Measurements from ENCODE around the gene GALNT5.

The GALNT5 gene

DNA sequence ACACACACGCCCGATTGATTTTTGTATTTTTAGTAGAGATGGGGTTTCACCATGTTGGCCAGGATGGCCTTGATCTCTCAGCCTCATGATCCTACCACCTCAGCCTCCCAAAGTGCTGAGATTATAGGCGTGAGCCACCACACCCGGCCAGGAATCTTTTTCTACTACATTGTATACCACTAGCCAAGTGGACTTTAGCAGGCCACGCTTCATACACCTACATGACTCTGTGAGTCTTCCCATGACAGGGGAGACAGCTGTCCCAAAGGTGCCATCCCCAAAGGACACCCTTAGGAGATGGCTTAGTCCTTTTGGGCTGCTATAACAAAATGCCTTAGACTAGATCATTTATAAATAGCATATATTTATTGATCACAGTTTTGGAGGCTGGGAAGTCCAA, 35.3 kb downstream of the GALNT5 start:
- DNase-seq = no peak

DNA sequence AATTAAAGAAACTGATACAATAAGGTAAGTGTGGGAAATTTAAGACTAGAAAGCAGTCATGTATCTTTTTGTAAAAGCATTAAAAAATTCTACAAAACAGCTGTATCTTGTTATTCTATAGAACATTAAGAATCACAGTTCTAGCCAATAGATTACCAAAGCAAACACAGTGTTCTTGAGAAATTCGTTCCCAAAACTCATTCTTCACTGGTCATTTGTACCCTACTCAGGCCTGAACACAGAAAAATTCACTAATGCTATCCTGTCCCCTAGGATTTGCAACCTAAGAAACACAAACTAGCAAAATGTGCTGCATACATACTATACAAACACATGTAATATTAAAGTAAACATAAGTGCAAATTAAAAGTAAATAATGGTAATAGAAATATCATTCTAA, 39.0 kb downstream of the GALNT5 start:
- DNase-seq = no peak

DNA sequence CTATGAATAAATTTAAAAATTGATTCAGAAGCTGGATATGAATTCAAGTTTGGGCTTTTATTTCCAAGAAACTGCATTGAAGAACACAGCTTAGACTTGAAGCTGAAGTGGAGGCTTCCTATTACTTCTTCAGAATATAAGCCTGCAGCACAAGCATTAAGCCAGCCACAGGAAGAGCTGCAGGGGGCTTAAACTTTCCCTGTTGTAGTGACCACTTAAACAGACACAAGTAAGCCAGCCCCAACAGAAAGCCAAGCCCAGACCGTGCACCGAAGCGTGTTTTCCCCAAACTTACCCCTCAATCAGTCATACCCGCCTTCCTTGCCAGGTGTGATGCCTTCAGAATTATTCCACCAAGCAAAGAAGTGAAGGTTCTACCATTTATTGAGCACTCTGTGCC, 39.5 kb downstream of the GALNT5 start:
- no peak for DNase-seq

DNA sequence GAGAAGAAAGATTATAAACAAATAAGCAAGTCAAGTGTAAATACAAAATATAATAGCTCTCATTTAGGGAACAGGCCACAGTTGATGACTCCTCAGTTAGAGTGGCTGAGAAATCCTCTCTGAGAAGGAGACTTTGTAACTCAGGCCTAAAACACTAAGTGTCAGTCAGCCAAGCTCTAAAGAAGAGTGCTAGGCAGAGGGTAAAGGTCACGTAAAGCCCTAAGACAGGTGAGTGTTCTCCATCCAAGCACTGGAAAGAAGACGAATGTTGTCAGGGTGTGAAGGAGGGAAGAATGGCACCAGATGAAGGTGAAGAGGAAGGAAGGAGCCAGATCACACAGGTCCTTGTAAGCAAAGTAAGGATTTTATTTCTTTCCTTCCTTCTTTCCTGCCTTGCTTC, 43.8 kb downstream of the GALNT5 start:
- DNase-seq = no peak

DNA sequence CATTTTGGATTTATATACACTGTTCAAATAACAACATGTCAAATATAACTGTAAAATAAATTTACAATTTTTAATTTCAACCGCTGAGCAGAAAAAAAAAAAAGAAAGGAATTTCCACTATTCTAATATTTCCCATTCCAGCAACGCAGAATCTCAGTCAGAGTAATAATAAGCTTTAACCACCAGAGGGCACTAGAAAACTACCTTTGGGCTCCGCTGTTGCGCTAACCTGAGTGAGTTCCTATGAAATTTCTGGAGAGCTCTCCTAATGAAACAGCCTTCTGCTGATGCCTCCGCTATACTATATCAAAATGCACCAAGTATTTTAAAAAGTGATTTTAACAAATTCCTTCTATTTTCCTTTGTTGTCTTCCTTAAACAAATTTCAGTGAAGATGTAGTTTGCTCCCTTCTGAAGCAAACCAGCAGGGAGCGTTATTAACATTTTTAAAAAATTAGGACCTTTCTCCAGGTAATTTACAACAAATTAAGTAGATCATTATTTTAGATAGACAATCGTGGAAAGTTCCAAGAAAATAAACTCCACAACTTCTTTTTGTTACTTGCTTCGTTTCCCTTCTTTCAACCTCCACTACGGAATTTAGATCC, 45.1 kb downstream of the GALNT5 start:
- DNase-seq = peak; percentile 86

DNA sequence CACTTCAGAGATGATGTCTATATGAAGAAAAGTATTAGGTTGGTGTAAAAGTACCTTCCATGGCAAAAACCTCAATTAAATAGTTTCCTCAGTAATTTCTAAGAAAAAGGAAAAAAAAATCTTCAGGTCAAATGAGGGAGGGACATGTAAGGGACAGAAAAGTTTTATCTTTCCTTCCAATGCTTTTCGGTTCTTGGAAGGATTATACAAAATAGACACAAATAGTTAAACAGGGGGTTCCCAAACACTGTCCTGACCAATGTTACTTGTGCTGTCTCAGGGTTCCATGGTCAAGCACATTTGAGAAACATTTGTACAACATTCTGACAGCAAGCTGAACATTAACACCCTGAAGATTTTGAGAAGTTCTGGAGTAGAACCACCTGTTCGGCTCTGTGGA, 46.1 kb downstream of the GALNT5 start:
- DNase-seq = no peak

DNA sequence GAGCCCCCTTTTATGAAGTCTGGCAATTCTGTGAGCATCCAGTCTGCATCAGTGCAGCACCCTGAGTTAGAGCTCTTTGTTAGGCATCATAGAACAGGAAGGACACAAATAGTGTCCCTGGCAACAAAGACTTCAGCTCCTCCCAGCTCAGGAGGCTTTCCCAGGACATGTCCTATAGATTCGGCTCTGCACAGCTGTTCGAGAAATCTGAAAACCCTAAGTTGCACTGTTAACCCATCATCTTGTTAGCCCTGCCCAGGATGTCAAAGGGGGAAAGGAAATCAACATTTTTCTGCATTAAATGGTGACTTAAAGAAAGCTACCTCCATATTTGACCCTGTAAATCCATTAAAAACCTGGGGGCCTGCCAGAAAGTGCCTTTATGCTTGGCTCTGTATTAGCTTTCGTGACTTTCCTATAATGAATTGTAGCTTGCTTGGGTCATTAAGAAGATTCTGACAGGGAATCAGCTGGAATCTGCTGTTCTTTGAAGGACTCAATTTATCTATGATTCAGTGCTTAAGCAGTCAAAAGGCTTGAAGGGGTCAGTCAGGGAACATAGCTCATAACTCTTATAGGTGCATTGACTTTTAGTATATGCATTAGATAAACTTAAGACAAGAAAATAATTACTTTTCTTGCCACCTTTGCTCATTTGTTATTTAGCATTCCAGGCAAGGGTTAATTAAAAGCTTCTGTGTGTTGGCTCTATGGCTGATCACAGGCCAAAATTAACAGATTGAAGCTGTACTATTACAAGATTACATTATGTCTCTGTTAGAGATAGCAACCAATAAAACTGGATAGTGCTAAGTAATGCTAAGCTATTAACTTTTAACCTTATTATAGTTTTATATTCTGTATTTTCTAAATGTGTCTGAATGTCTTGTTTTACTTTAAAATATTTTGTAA, 47.6 kb downstream of the GALNT5 start:
- no peak for DNase-seq

DNA sequence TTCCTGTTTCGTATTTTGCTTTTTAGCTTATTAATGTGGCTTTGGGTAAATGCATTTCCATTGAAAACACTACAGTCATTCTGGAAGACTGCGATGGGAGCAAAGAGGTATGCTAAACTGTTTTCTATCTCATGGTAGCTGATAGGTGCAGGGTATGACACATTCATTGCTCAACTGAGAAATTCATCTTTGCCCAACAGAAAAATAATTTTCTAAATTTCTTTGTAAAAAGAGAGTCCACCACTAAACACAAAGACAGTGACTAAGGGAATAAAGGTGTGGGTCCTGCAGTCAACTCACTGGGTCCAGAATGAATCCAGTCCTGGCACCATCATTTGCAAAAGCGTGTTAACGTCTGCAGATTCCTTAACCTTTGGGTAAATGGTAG, 48.2 kb downstream of the GALNT5 start:
- no peak for DNase-seq

DNA sequence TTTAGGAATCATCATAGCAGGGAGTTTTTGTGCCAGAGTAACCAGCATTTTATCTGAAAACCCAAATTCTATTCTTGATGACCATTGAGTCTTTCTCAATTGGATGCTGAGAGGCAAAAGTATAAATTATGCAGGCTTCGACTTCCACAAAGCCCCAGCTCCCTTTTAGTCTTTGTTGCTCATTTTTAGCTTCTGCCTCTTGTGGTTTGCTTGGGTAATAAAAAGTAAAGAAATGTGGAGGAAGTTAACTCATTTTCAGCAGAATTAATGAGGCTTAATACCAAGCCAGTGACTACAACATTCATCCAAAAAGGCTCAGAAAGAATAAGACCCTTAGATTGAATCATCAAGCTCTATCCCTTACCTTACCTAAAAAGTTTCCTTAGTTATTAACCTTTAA, 49.5 kb downstream of the GALNT5 start:
- peak; percentile 20 for DNase-seq

DNA sequence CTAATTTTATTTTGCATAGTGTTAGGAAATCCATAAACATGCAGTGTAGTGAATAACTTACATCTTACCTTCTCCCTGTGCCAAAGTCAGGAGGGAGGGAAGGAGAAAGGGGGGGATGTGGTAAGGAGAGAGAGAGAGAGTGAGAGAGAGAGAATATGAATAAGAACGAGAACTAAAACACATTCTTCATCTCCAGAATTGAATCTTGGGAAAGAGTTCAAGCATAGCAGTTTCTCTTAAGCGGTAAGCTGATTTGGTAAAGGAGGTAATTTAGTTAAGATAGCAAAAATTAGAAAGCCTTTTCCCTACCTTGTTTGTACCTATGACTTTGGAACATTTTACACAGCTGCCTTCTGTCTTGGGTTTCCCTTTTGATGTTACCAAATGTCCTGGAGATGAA, 52.4 kb downstream of the GALNT5 start:
- DNase-seq = no peak

DNA sequence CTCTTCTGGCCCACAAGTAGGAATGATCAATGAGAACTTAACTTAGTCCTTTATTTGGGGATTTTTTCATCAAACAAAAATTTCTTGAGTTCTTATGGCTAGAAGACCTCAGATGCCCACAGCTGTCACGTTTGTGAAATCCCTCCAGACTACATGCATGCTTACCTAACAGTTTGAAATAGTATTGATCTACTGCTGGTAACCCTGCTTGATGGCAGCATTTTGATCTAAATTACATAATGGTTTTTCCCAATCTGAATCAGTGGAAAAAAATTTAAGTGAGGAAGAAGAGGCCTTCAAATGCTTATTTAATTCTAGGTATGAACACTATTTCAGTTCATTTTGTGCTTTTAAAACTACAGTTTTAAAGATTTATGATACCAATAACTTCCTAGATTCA, 54.2 kb downstream of the GALNT5 start:
- DNase-seq = no peak

DNA sequence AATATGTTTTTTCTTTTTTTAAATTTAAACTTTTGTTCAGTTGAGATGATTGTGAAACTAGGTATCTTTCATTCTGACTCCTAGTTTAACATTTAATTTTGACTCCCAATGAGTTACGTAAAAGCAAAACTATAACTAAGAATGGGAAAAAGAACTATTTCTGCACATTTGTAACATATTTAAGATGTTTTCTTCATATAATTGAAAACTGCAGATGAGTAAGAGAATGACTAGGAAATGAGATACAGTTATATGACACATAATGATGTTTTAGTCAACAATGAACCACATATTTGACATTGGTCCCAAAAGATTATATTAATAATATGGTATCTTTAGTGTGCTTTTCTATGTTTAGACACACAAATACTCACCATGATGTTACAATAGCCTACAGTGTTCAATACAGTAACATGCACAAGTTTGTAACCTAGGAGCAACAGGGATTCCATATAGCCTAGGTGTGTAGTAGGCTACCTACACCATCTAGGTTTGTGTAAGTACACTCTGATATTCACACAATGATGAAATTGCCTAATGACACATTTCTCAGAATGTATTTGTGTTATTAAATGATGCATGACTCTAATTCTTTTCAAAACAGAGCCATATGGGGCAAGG, 55.5 kb downstream of the GALNT5 start:
- DNase-seq = no peak

DNA sequence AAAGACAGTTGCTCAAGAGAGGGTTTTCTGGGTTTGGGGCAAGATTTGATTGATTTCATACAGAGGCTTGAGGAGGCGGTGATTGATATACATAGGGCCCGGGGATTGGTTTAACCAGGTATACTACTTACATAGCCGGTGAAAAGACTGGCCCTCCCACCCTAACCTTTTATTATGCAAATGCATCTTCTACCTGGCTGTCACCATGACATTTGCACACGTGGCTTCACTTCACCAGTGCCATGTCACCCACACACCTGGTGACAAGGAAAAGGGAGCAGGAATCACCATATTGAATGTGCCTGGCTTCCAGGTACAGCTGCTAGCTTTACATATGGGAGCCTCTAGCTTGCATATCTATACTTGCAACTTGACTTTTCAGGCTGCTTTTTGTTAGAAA, 58.4 kb downstream of the GALNT5 start:
- no peak for DNase-seq

DNA sequence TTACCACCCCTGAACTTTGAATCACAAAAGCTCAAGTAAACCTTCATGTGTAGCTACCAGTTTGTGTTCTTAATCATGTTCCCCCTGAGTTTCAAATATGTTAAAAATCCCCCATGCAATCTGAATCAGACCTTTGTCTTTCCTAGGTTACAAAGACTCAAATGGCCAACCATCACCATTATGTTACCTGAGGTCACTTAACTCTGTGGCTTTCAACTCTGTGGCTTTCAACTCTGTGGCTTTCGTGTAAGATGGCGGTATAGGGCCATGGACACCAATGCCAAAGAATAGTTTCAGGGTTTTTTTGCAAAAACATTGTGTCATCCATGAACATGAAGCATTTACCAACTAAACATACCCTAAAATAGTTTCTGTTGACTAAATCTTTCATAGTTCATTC, 61.4 kb downstream of the GALNT5 start:
- no peak for DNase-seq

DNA sequence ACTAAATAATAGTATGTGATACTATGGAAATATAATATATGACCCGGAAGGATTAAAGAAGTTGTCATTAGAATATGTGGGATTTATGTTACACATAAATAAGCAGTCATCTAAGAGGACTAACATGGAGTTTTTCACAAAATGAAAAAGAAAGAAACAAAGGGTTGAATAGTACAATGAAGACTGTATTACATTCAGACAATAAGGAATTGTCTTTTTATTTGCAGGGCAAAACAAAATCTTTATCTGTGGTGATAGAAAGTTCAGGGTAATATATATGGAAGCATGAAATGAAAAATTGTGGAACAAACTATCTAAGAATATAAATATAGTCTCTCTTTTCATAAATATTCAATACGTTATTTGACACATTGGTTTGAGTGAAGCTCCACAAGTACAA, 62.3 kb downstream of the GALNT5 start:
- DNase-seq = peak; percentile 46

DNA sequence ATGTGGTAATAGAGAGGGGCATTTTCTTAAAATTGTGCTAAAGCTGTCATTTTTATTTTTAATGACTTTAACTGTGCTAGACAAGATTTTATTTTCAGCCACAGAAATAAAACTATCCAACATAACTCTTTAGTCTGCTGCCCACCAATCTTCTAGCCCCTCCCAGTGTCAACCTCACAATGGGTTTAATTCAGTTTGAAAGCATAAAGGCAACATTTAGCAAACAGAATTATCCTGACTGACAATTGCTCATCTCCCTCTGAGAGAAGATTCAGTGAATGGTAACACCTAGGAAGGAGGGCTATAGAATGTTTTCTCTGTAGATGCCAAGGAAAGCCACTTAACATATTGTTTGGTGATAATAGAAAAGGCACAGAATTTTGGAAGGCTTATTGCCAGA, 62.9 kb downstream of the GALNT5 start:
- DNase-seq = peak; percentile 41

DNA sequence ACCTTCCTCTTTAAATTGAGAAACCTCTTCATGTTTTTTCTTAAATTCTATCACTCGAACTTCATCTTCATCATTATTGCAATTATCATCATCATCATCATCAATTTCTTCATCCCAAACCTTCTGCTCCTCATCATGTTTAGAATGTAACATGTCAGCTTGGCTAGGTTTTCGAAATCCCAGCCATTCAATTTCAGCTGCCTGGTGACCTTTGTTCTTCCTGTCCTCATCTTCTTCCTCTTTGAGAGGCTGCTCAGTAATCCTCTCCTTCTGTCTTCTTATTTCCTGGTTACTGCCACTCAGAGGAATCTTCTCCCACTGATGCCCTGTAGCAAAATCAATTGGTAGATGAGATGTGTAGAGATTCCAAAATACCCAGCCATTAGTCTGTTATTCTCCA, 64.0 kb downstream of the GALNT5 start:
- no peak for DNase-seq

DNA sequence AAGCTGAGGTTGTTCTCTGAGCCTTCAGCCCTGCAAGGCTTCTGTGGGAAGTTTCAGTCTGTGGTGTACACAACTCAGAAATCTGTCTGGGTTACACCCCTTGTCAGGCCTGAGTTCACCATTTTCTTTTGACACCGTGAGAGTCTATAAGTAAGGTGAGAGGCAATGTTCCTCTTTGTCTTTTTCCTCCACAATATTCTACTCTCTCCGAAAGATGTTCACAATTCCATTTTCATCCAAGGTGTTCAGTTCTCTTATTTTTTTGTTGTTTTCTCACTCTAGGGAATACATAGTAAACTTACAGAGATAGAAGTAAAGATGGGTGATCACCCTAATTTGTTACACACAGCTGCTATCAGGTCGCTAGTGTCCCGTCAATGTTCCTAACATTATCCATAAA, 64.9 kb downstream of the GALNT5 start:
- no peak for DNase-seq

DNA sequence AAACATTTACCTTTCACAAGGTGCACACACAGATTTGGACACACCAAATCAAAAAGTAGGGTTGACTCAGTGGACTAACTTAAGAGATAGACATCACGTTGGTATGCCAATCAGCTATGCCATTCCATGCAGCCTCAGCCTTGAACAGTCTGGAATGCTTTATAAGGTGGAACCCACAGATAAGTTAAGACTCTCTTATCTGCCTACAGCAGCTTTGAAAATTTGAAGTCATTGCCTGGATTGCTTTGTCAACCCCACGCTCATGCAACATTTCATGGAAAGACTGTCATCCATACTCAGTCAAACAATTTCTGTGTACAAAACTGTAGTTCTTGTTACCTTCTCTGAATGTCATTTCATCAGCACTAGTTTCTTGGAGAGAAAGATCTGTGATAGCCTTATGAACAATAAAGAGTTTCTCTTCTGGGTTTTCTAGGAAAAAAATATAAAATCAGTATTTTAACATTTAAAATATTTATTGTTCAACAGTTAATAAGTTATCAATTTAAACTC, 66.9 kb downstream of the GALNT5 start:
- DNase-seq = no peak

DNA sequence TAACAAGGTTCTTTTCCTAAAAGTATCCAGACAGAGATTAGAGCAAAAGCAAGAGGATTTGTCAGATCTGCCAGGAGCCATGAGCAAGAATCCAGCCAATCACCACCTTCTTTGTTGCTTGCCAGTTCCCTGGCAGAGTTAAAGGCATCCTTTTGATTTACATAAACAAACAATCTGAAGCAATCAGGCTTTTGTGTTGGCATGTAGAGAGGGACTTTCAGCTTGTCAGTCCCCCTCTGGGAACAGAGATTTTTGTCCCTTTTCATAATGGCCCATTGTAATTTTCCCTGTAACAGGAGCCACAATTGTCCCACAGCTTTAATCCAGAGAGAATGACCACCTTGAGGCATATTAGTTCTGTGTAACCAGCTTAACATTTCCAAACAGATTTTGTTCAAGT, 68.3 kb downstream of the GALNT5 start, which contains the start of gene ERMN:
Gene ERMN (minus strand): TSS at position 39 of the 400 bp plus-strand sequence. CDS start 182 bp downstream, outside the sequence.
- peak; percentile 89 for DNase-seq

DNA sequence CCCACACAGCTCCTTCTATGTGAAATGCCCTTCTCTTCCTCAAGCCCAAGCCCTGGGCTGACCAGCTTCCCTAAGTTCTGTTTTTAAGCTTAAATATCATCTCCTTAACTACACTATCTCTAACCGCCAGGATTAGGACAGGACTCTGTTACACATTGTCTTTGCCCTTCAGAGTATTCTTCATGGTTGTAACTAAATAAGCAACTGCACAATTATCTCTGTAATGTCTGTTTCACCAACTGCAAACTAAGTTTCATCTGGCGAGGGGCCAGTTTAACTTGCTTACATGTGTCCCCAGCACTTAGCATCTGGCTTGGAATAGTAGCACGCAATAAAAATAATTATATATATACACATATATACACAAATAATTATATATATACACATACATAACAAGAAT, 69.2 kb downstream of the GALNT5 start:
- DNase-seq = peak; percentile 38

DNA sequence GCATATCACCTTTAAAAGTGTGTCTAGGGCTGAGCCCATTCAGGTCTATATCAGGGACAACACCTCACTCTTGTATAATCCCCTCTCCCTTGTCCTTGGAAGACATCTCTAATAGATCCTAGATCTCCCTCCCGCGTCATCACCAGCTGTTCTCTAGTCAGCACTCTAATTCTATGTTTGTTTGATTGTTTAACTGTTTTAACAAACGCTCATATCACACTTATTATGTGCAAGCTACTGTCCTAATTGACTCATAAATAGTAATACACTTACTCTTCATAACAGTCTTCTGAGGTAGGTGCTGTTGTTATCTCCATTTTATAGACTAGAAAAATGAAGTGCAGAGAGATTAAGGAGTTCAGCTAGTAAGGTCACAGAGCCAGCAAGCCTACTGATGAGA, 69.7 kb downstream of the GALNT5 start:
- no peak for DNase-seq

DNA sequence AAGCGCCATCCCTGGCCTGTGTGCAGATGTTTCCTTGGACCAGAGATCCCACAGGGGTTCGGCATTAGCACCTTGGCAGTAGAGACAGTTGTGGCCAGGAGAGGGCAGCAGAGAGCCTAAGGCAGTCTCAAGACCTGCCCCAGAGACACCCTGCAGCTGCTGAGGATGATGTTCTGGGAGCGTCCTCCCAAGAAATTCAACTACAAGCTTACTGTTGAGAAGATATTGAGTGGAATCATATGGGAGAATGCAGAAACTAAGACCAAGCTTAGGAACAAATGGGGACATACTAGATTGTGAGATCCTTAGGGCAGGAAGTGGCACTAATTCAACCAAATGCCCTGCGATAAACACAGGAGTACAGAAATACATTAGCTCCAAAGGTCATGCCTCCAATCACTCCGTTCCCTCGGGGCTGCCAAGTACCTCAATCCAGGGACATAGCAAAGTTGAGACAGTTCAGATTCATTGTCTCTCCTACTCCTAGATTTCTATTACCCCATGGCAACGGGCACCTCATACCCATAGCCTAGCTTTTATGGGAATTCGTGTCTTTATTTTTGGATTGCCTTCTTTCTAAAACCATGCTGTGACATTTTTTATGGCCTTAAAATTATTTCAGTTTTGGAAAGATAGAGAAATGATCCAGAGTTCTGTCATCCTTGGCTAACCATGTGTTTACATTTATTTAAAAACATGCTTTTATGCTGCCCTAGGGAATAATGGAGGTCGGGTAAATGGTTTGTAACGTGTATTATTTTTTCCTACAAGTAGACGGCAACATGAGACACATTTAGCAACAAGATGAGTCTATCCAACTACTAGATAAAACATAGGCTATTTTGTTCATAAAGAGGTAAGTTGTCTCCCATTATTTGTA, 70.4 kb downstream of the GALNT5 start:
- DNase-seq = peak; percentile 88

Data from midbrain (tissue), 1 donor.